ENCODE data around the gene FOXK2. TPM values are rescaled to one million over a fixed set of nuclear protein-coding genes. Genes with fewer than 3 reads are reported as not detected.
"Not testable (repeated sequence)": the region's sequence is repeated elsewhere in the genome, so short reads cannot be mapped to it uniquely, and the experiment has no call there.

The FOXK2 gene
- total RNA-seq, 1 donor from 2014 or later = 76.6 TPM

DNA sequence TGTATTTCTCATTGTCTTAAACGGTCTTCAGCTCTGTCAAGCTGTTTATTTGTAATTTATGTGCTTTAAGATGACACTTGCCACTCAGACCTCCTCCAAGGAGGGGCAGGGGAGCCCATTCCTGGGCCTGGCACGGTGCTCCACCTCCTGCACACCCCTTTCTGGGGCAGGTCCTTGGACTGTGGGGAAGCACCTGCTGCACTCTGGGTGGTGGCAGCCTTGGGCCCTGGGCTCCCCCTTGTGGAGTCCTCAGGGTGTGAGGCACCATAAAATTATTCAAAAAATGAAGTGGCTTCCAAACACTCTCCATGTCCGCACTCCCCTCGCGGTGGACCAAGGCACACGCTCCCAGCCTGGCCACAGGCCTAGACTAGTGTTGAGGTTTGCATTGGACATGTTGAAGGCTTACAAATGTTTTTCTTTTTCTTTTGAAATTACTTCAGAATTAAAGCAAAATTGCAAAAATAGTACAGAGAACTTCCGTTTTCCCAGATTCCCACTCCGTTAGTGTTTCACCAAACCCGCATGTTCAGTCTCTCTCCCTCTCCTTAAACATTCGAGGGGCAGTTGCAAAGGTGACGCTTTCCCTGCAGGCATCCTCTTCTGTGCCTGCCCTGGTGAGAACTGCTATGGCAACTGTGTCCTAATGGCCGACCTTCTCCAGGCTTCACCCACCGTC, 32.4 kb downstream of the FOXK2 start:
- peaks cover 2% of the 10 kb centered on the region for H3K36me3 Mint-ChIP-seq (ENCODE audit: insufficient read depth)
- TF ChIP-seq, protein P1, sequence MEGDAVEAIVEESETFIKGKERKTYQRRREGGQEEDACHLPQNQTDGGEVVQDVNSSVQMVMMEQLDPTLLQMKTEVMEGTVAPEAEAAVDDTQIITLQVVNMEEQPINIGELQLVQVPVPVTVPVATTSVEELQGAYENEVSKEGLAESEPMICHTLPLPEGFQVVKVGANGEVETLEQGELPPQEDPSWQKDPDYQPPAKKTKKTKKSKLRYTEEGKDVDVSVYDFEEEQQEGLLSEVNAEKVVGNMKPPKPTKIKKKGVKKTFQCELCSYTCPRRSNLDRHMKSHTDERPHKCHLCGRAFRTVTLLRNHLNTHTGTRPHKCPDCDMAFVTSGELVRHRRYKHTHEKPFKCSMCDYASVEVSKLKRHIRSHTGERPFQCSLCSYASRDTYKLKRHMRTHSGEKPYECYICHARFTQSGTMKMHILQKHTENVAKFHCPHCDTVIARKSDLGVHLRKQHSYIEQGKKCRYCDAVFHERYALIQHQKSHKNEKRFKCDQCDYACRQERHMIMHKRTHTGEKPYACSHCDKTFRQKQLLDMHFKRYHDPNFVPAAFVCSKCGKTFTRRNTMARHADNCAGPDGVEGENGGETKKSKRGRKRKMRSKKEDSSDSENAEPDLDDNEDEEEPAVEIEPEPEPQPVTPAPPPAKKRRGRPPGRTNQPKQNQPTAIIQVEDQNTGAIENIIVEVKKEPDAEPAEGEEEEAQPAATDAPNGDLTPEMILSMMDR (IDR thresholded peaks at IDR 0.05; ENCODE audit: unreplicated experiment) = peak; percentile 64

DNA sequence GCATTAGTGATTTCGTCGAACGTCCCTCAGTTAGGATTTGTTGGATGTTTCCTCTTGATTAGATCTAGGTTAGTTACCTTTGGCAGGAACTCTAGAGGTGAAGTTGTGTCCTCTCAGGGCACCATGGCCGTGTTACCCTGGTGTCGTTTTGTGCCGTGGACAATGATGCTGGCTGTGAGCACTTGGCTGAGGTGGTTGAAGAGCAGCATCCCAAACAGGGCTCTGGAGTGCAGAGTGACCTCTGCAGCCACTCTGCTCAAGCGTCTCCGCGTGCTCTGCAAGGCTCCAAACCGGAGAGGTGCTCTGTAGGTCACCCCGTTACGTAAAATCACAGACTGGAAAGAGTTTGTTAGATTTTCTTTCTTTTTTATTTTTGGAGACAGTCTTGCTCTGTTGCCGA, 33.0 kb downstream of the FOXK2 start:
- Mint-ChIP-seq H3K36me3 (ENCODE audit: insufficient read depth) (peaks cover 2% of the 10 kb centered on the region), H3K27me3 (no peaks in the 10 kb centered on the region), H3K9me3 (ENCODE audit: low read depth) (no peaks in the 10 kb centered on the region), H3K4me1 (ENCODE audit: low read depth) (peaks cover 18% of the 10 kb centered on the region), H3K4me3 (ENCODE audit: low read depth) (no peak overlapping the region), H3K27ac (peak overlapping the region; percentile 53)
- TF ChIP-seq, protein P1 (IDR thresholded peaks at IDR 0.05; ENCODE audit: unreplicated experiment) = no peak
- DNase-seq (ENCODE audit: low spot score, unreplicated experiment) = no peak

More for the DNA sequence above, 32.4 kb downstream of the FOXK2 start:
- Mint-ChIP-seq H3K9me3 (ENCODE audit: low read depth) (no peaks in the 10 kb centered on the region), H3K4me1 (ENCODE audit: low read depth) (peaks cover 18% of the 10 kb centered on the region), H3K27ac (peak overlapping the region; percentile 53), H3K4me3 (ENCODE audit: low read depth) (no peak overlapping the region), H3K27me3 (no peaks in the 10 kb centered on the region)
- DNase-seq (ENCODE audit: low spot score, unreplicated experiment) = peak; percentile 40

GRCh38 chr17:82553210-82553930, 33.8 kb downstream of the FOXK2 start:
- H3K4me1 Mint-ChIP-seq (ENCODE audit: low read depth) = peaks cover 18% of the 10 kb centered on the region

DNA sequence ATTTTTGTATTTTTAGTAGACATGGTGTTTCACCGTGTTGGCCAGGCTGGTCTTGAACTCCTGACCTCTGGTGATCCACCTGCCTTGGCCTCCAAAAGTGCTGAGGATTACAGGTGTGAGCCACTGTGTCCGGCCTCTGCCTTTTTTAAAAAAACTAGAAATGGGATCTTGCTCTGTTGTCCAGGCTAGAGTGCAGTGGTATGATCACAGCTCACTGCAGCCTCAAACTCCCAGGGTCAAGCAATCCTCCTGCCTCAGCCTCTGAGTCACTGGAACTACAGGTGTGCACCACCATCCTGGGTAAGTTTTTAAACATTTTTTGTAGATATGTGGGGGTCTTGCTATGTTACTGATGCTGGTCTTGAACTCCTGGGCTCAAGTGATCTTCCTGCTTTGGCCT, 38.0 kb downstream of the FOXK2 start:
- not testable (repeated sequence) for H3K9me3 Mint-ChIP-seq (ENCODE audit: low read depth); H3K36me3 Mint-ChIP-seq (ENCODE audit: insufficient read depth); H3K4me3 Mint-ChIP-seq (ENCODE audit: low read depth); DNase-seq (ENCODE audit: low spot score, unreplicated experiment); H3K27me3 Mint-ChIP-seq
- H3K4me1 Mint-ChIP-seq (ENCODE audit: low read depth) = peaks cover 20% of the 10 kb centered on the region
- peak overlapping the region; percentile 41 for H3K27ac Mint-ChIP-seq

More at GRCh38 chr17:82553210-82553930, 33.8 kb downstream of the FOXK2 start:
- Mint-ChIP-seq H3K27me3 (no peaks in the 10 kb centered on the region), H3K36me3 (ENCODE audit: insufficient read depth) (peaks cover 1% of the 10 kb centered on the region), H3K27ac (no peak overlapping the region), H3K4me3 (ENCODE audit: low read depth) (no peak overlapping the region), H3K9me3 (ENCODE audit: low read depth) (no peaks in the 10 kb centered on the region)
- DNase-seq (ENCODE audit: low spot score, unreplicated experiment) = no peak
- TF ChIP-seq, protein P1 (IDR thresholded peaks at IDR 0.05; ENCODE audit: unreplicated experiment) = no peak

GRCh38 chr17:82559566-82560251, 40.2 kb downstream of the FOXK2 start:
- H3K4me1 Mint-ChIP-seq (ENCODE audit: low read depth) = peaks cover 16% of the 10 kb centered on the region
- H3K9me3 Mint-ChIP-seq (ENCODE audit: low read depth) = no peaks in the 10 kb centered on the region
- no peaks in the 10 kb centered on the region for H3K27me3 Mint-ChIP-seq
- no peak overlapping the region for H3K4me3 Mint-ChIP-seq (ENCODE audit: low read depth)
- DNase-seq (ENCODE audit: low spot score, unreplicated experiment) = no peak
- TF ChIP-seq, protein P1 (IDR thresholded peaks at IDR 0.05; ENCODE audit: unreplicated experiment) = no peak
- peaks cover 1% of the 10 kb centered on the region for H3K36me3 Mint-ChIP-seq (ENCODE audit: insufficient read depth)
- H3K27ac Mint-ChIP-seq = peak overlapping the region; percentile 83
